Measurements from ENCODE around the gene SP2.

- TF ChIP-seq, protein P1, sequence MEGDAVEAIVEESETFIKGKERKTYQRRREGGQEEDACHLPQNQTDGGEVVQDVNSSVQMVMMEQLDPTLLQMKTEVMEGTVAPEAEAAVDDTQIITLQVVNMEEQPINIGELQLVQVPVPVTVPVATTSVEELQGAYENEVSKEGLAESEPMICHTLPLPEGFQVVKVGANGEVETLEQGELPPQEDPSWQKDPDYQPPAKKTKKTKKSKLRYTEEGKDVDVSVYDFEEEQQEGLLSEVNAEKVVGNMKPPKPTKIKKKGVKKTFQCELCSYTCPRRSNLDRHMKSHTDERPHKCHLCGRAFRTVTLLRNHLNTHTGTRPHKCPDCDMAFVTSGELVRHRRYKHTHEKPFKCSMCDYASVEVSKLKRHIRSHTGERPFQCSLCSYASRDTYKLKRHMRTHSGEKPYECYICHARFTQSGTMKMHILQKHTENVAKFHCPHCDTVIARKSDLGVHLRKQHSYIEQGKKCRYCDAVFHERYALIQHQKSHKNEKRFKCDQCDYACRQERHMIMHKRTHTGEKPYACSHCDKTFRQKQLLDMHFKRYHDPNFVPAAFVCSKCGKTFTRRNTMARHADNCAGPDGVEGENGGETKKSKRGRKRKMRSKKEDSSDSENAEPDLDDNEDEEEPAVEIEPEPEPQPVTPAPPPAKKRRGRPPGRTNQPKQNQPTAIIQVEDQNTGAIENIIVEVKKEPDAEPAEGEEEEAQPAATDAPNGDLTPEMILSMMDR (IDR thresholded peaks at IDR 0.05; ENCODE audit: insufficient read depth, low read depth, low read length) = no peak
- no peak for TF ChIP-seq EZH2 (IDR thresholded peaks at IDR 0.05; ENCODE audit: insufficient read depth, low read length)
Measured at GRCh38 chr17:47883589-47884426, 12.2 kb upstream of the SP2 start.
